Stomach (tissue), 9 donors: ENCODE measurements around the gene ADAMTS16. TPM values are rescaled to one million over a fixed set of nuclear protein-coding genes. Genes with fewer than 3 reads are reported as not detected.

ENCODE experiments used
- DNase-seq, 2 donors: peaks; one replicate each; pipeline versions ENCODE4 v3.0.0 to v3.0.0-alpha.2; 2013 to 2019
- H3K27ac ChIP-seq, 5 donors: fragments of 200-600 bp in 4 of 5; sonication (generic) in 4 of 5; one replicate each; pipeline ENCODE4 v1.5.1; 2013 to 2019; ENCODE audit warnings: mild to moderate bottlenecking in 1 of 5, moderate library complexity in 1 of 5
- H3K27me3 ChIP-seq, 3 donors: fragments of 200-600 bp; sonication (generic); one replicate each; pipeline ENCODE4 v1.5.1; 2017 to 2019; ENCODE audit warnings: mixed run types in 1 of 3
- H3K36me3 ChIP-seq, 4 donors: fragments of 200-600 bp; sonication (generic); 1 replicate in 3 of 4; 2 replicates in 1 of 4; pipeline ENCODE4 v1.5.1; 2016 to 2019
- H3K4me1 ChIP-seq, 4 donors: fragments of 200-600 bp; sonication (generic); one replicate each; pipeline ENCODE4 v1.5.1; 2016 to 2019
- H3K4me3 ChIP-seq, 4 donors: fragments of 200-600 bp; sonication (generic) in 3 of 4; one replicate each; pipeline ENCODE4 v1.5.1; 2016 to 2019; ENCODE audit warnings: mild to moderate bottlenecking in 1 of 4
- H3K9me3 ChIP-seq, 4 donors: fragments of 200-600 bp; sonication (generic); one replicate each; pipeline ENCODE4 v1.5.1; 2016 to 2019
- EP300 ChIP-seq: sonication (generic); formaldehyde crosslinking; IDR thresholded peaks from one replicate; pipeline ENCODE4 v1.6.1; 2017; ENCODE audit warnings: antibody characterized with exemption
- POLR2A ChIP-seq, 4 donors: fragments of 450-650 bp; IDR thresholded peaks; one replicate each; pipeline ENCODE4 v1.6.1; 2016; ENCODE audit warnings: antibody characterized with exemption in 4 of 4, control low read depth in 2 of 4, mild to moderate bottlenecking in 1 of 4, moderate library complexity in 1 of 4
- POLR2AphosphoS5 ChIP-seq, 3 donors: sonication (generic); formaldehyde crosslinking; IDR thresholded peaks; one replicate each; pipeline ENCODE4 v1.6.1; 2016; ENCODE audit warnings: antibody characterized with exemption in 3 of 3
- WGBS, 5 donors: extraction: QIAGEN DNeasy Blood & Tissue Kit in 3 of 5; methylation state at CpG; one replicate each; pipeline versions ENCODE4 v1.1.5 to v1.1.7; 2013 to 2018; 5-methylcytosine and 5-hydroxymethylcytosine counted together
- intact Hi-C: fragments of 100-400 bp; cut with DNase I; formaldehyde crosslinking; loops from one replicate; pipeline ENCODE4 v1.15.1; 2023; ENCODE audit warnings: low total_unique reads
- polyA plus RNA-seq, 3 donors: library from polyadenylated mRNA; stranded (reverse); fragments of 200-250 nt; gene quantifications; one replicate each; pipeline ENCODE4 v1.2.3, GENCODE V29; 2013
- total RNA-seq, 5 donors: library from RNA; depleted of rRNA; stranded (reverse); fragments of >200 nt; gene quantifications; one replicate each; pipeline versions ENCODE4 v1.1.0 to v1.2.3, GENCODE V29; 2014 to 2016
- TF ChIP-seq, protein P1 (sequence below), 7 experiments: fragments of 450-650 bp in 4 of 7; fragments of 200-600 bp in 3 of 7; sonication (generic) in 3 of 7; IDR thresholded peaks; one replicate each; pipeline ENCODE4 v1.5.1; 2016 to 2019; ENCODE audit warnings: antibody characterized with exemption in 7 of 7, control low read depth in 2 of 7, mild to moderate bottlenecking in 1 of 7
- donor health status: healthy with polysubstance abuse.
- donor health status: Bipolar disorder and iron deficiency.
- donor health status: healthy.

Gene ADAMTS16
- total and polyA plus RNA-seq, 8 donors = 0.29 to 12.7 TPM; not detected in 6

GRCh38 chr5:5320062-5320805 lies 180.1 kb downstream of the ADAMTS16 start:
- Histone ChIP-seq H3K9me3 (no peaks in the 10 kb centered on the region), H3K4me1 (no peaks in the 10 kb centered on the region), H3K36me3 (no peaks in the 10 kb centered on the region), H3K4me3 (no peak overlapping the region), H3K27me3 (no peaks in the 10 kb centered on the region), H3K27ac (no peak overlapping the region)
- no peak for TF ChIP-seq POLR2A (IDR thresholded peaks at IDR 0.05)
- TF ChIP-seq POLR2AphosphoS5 (IDR thresholded peaks at IDR 0.05) = no peak
- 80 to 91% (median 87%) methylated on average over 15 of the region's 15 CpGs for WGBS, 5 donors
- DNase-seq = no peak
- intact Hi-C loops = no loop called here

DNA sequence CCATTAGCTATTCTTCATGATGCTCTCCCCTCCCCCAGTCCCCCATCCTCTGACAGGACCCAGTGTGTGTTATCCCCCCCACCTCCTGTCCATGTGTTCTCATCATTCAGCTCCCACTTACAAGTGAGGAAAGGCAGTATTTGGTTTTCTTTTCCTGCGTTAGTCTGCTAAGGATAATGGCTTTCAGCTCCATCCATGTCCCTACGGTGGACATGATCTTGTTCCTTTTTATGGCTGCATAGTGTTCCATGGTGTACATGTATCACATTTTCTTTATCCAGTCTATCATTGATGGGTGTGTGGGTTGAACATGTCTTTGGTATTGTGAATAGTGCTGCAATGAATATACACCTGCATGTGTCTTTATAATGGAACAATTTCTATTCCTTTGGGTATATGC lies 181.0 kb downstream of the ADAMTS16 start:
- intact Hi-C loops = no loop called here
- H3K27me3 ChIP-seq = no peaks in the 10 kb centered on the region
- no peaks in the 10 kb centered on the region for H3K9me3 ChIP-seq
- no peak overlapping the region for H3K4me3 ChIP-seq
- TF ChIP-seq POLR2AphosphoS5 (IDR thresholded peaks at IDR 0.05) = no peak
- TF ChIP-seq, protein P1, sequence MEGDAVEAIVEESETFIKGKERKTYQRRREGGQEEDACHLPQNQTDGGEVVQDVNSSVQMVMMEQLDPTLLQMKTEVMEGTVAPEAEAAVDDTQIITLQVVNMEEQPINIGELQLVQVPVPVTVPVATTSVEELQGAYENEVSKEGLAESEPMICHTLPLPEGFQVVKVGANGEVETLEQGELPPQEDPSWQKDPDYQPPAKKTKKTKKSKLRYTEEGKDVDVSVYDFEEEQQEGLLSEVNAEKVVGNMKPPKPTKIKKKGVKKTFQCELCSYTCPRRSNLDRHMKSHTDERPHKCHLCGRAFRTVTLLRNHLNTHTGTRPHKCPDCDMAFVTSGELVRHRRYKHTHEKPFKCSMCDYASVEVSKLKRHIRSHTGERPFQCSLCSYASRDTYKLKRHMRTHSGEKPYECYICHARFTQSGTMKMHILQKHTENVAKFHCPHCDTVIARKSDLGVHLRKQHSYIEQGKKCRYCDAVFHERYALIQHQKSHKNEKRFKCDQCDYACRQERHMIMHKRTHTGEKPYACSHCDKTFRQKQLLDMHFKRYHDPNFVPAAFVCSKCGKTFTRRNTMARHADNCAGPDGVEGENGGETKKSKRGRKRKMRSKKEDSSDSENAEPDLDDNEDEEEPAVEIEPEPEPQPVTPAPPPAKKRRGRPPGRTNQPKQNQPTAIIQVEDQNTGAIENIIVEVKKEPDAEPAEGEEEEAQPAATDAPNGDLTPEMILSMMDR (IDR thresholded peaks at IDR 0.05) = no peak
- TF ChIP-seq POLR2A (IDR thresholded peaks at IDR 0.05) = no peak
- DNase-seq = no peak
- H3K27ac ChIP-seq = no peak overlapping the region
- WGBS, 5 donors = 91 to 96% (median 93%) methylated on average over 2 of the region's 2 CpGs
- H3K4me1 ChIP-seq = no peaks in the 10 kb centered on the region
- no peaks in the 10 kb centered on the region for H3K36me3 ChIP-seq

DNA sequence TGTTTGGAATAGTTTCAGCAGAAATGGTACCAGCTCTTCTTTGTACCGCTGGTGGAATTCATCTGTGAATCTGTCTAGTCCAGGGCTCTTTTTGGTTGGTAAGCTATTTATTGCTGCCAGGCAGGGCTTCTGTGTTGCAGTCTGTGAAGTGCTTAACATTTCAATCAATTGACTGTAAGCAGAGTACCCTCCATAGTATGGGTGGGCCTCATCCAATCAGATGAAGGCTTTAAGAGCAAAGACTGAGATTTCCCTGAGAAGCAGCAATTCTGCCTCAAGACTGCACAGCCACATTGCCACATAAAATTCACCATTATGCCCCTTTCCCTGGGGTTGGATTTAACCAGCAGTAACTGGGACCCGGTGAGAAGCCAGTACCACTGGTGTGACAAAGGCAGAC lies 183.4 kb downstream of the ADAMTS16 start:
- H3K9me3 ChIP-seq = no peaks in the 10 kb centered on the region
- no peaks in the 10 kb centered on the region for H3K27me3 ChIP-seq
- H3K36me3 ChIP-seq = no peaks in the 10 kb centered on the region
- WGBS, 5 donors = 88 to 97% (median 96%) methylated on average over 2 of the region's 2 CpGs
- intact Hi-C loops = no loop called here
- H3K4me3 ChIP-seq = no peak overlapping the region
- no peaks in the 10 kb centered on the region for H3K4me1 ChIP-seq
- TF ChIP-seq POLR2A (IDR thresholded peaks at IDR 0.05) = no peak
- TF ChIP-seq, protein P1 (IDR thresholded peaks at IDR 0.05) = no peak
- TF ChIP-seq POLR2AphosphoS5 (IDR thresholded peaks at IDR 0.05) = no peak
- no peak for TF ChIP-seq EP300
- H3K27ac ChIP-seq = no peak overlapping the region
- DNase-seq = no peak

GRCh38 chr5:5326115-5326758 lies 186.1 kb downstream of the ADAMTS16 start:
- Histone ChIP-seq H3K4me3 (no peak overlapping the region), H3K27me3 (no peaks in the 10 kb centered on the region), H3K4me1 (no peaks in the 10 kb centered on the region), H3K36me3 (no peaks in the 10 kb centered on the region), H3K9me3 (no peaks in the 10 kb centered on the region), H3K27ac (no peak overlapping the region)
- intact Hi-C loops = no loop called here
- WGBS, 5 donors = 54 to 66% (median 56%) methylated on average over 8 to 9 of the region's 9 CpGs
- no peak for DNase-seq
- TF ChIP-seq POLR2AphosphoS5 (IDR thresholded peaks at IDR 0.05) = no peak
- TF ChIP-seq, protein P1 (IDR thresholded peaks at IDR 0.05) = no peak
- no peak for TF ChIP-seq POLR2A (IDR thresholded peaks at IDR 0.05)
- no peak for TF ChIP-seq EP300

DNA sequence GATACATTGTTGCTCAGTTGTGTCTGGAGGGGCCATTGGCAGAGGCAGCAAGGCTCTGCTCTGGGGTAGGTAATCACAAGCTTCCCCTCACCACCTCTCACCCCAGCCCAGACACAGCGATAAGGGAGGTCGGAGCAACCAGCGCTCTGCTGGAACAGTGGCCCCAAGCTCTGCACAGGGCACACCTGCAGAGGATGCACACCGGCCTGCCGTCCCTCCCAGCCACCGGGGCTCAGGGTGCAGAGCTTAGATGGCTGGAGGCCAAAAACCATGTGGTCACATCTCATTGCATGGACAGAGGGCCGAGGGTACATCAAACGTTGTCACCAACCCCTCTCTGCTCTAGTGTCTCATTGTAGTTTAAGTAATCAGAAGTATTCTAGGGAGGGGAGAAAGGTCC lies 187.0 kb downstream of the ADAMTS16 start:
- H3K27me3 ChIP-seq = no peaks in the 10 kb centered on the region
- no peaks in the 10 kb centered on the region for H3K4me1 ChIP-seq
- no peak overlapping the region for H3K27ac ChIP-seq
- no peaks in the 10 kb centered on the region for H3K9me3 ChIP-seq
- 71 to 92% (median 78%) methylated on average over 3 to 8 of the region's 8 CpGs for WGBS, 5 donors
- no peak overlapping the region for H3K4me3 ChIP-seq
- intact Hi-C loops = no loop called here
- DNase-seq = no peak
- no peaks in the 10 kb centered on the region for H3K36me3 ChIP-seq
- TF ChIP-seq, protein P1 (IDR thresholded peaks at IDR 0.05) = no peak
- TF ChIP-seq POLR2A (IDR thresholded peaks at IDR 0.05) = no peak
- TF ChIP-seq EP300 = no peak
- TF ChIP-seq POLR2AphosphoS5 (IDR thresholded peaks at IDR 0.05) = no peak
